Endothelial cell of umbilical vein (primary cell): ENCODE measurements around the gene EDEM3. TPM values are rescaled to one million over a fixed set of nuclear protein-coding genes. Genes with fewer than 3 reads are reported as not detected.

Experiments used
- BruUV-seq: library from RNA; stranded (reverse); fragments of 400-500 nt; replicated peaks from 2 replicates; lab custom pipeline; 2021; lab: Mats Ljungman, UMichigan
- CTCF ChIA-PET: fragments of 300-600, 350-600 bp; sonication (Branson Sonifier 250); formaldehyde crosslinking; loops from one replicate; lab custom pipeline; 2021; ENCODE audit warnings: antibody characterized with exemption, inconsistent platforms; lab: Charles Lee
- POLR2A ChIA-PET: fragments of 300-600, 350-600 bp; sonication (Branson Sonifier 250); formaldehyde crosslinking; loops from one replicate; lab custom pipeline; 2021; ENCODE audit warnings: antibody characterized with exemption, inconsistent platforms; lab: Charles Lee
- DNase-seq: peaks from one replicate; pipeline ENCODE4 v3.0.0-alpha.2; 2011; ENCODE audit warnings: low read depth, low spot score
- FAIRE-seq: peaks from 2 replicates; lab custom pipeline; 2011; peaks lifted over from hg19 to GRCh38; lab: Jason Lieb, UNC
- H2AFZ ChIP-seq: 2 replicates; pipeline ENCODE4 v1.6.0; 2012; ENCODE audit warnings: low read depth, low read length, control low read depth, inconsistent platforms
- H3K27ac ChIP-seq: 2 replicates; pipeline ENCODE4 v1.5.1; 2011; ENCODE audit warnings: low read depth, mild to moderate bottlenecking, control low read depth, low read length, moderate library complexity; ENCODE audit not compliant: insufficient read depth
- H3K27me3 ChIP-seq, 2 experiments: 2 replicates each; pipeline versions ENCODE4 v1.6.0 to v1.6.1; 2011; ENCODE audit warnings: low read length in 2 of 2, mixed read lengths in 1 of 2; ENCODE audit not compliant: control insufficient read depth in 2 of 2, insufficient read depth in 2 of 2
- H3K36me3 ChIP-seq, 2 experiments: 2 replicates in 1 of 2; 3 replicates in 1 of 2; pipeline ENCODE4 v1.5.1; 2011; ENCODE audit warnings: low read length in 2 of 2, mild to moderate bottlenecking in 1 of 2, moderate library complexity in 1 of 2; ENCODE audit not compliant: control insufficient read depth in 2 of 2, insufficient read depth in 2 of 2; ENCODE audit errors: extremely low read depth in 1 of 2
- H3K4me1 ChIP-seq: 3 replicates; pipeline ENCODE4 v1.5.1; 2011; ENCODE audit warnings: mild to moderate bottlenecking, low read length; ENCODE audit not compliant: control insufficient read depth, insufficient read depth; ENCODE audit errors: extremely low read depth
- H3K4me2 ChIP-seq: 2 replicates; pipeline ENCODE4 v1.6.1; 2011; ENCODE audit warnings: low read length, control low read depth, mixed read lengths; ENCODE audit not compliant: insufficient read depth
- H3K4me3 ChIP-seq, 3 experiments: fragments of 200-600 bp in 1 of 3; sonication (generic), shearing (Covaris generic) in 1 of 3; replicated peaks in 1 of 3; 2 replicates each; pipeline ENCODE4 v1.5.1; 2011 to 2016; ENCODE audit warnings: control low read depth in 3 of 3, low read length in 3 of 3, mild to moderate bottlenecking in 2 of 3, inconsistent platforms in 1 of 3, low read depth in 1 of 3, moderate library complexity in 1 of 3; ENCODE audit not compliant: insufficient read depth in 1 of 3
- H3K79me2 ChIP-seq: 2 replicates; pipeline ENCODE4 v1.6.0; 2012; ENCODE audit warnings: low read length, inconsistent platforms; ENCODE audit not compliant: control insufficient read depth, insufficient read depth
- H3K9ac ChIP-seq: replicated peaks from 2 replicates; pipeline ENCODE3; 2011; ENCODE audit warnings: low read length, control low read depth; ENCODE audit not compliant: insufficient read depth; ENCODE audit errors: extremely low read depth
- H3K9me1 ChIP-seq: replicated peaks from 3 replicates; pipeline ENCODE4 v1.6.0; 2011; ENCODE audit warnings: mild to moderate bottlenecking, low read length; ENCODE audit not compliant: control insufficient read depth, insufficient read depth; ENCODE audit errors: extremely low read depth
- H3K9me3 ChIP-seq: replicated peaks from 2 replicates; pipeline ENCODE4 v1.5.1; 2012; ENCODE audit warnings: low read length, inconsistent platforms; ENCODE audit not compliant: control insufficient read depth, insufficient read depth
- H4K20me1 ChIP-seq: replicated peaks from 2 replicates; pipeline ENCODE3; 2011; ENCODE audit warnings: mild to moderate bottlenecking, low read length; ENCODE audit not compliant: control insufficient read depth, insufficient read depth; ENCODE audit errors: extremely low read depth
- CTCF ChIP-seq, 2 donors: IDR thresholded peaks; 1 replicate in 1 of 2; 2 replicates in 1 of 2; pipeline ENCODE4 v1.5.1; 2011; ENCODE audit warnings: low read length in 2 of 2, mild to moderate bottlenecking in 2 of 2, moderate library complexity in 2 of 2, control low read depth in 1 of 2, inconsistent platforms in 1 of 2, low read depth in 1 of 2; ENCODE audit not compliant: insufficient read depth in 1 of 2; ENCODE audit errors: extremely low read depth in 1 of 2
- EZH2 ChIP-seq: IDR thresholded peaks from 2 replicates; pipeline ENCODE4 v1.6.1; 2012; ENCODE audit warnings: borderline replicate concordance, low read depth, mild to moderate bottlenecking, moderate library complexity, low read length, inconsistent platforms; ENCODE audit not compliant: severe bottlenecking
- FOS ChIP-seq: IDR thresholded peaks from 2 replicates; pipeline ENCODE4 v1.6.1; 2011; ENCODE audit warnings: mild to moderate bottlenecking, low read length, moderate library complexity, borderline replicate concordance; ENCODE audit not compliant: insufficient read depth
- GATA2 ChIP-seq: IDR thresholded peaks from 2 replicates; pipeline ENCODE4 v1.7.0; 2011; ENCODE audit warnings: low read depth, mild to moderate bottlenecking, moderate library complexity, mixed read lengths, low read length; ENCODE audit not compliant: insufficient read length, insufficient read depth
- JUN ChIP-seq: IDR thresholded peaks from 2 replicates; pipeline ENCODE4 v1.6.1; 2011; ENCODE audit warnings: borderline replicate concordance, low read depth; ENCODE audit not compliant: insufficient read length, insufficient read depth
- MAX ChIP-seq: IDR thresholded peaks from 2 replicates; pipeline ENCODE4 v1.6.1; 2011; ENCODE audit not compliant: insufficient read depth, insufficient read length
- MYC ChIP-seq: IDR thresholded peaks from one replicate; pipeline ENCODE4 v1.6.1; 2011; ENCODE audit warnings: mild to moderate bottlenecking, low read depth, low read length
- POLR2A ChIP-seq: IDR thresholded peaks from 2 replicates; pipeline ENCODE4 v1.6.1; 2012; ENCODE audit warnings: low read depth, mild to moderate bottlenecking, control low read depth, low read length
- POLR2AphosphoS5 ChIP-seq: IDR thresholded peaks from 2 replicates; pipeline ENCODE4 v1.6.1; 2012; ENCODE audit warnings: low read depth, mild to moderate bottlenecking, control low read depth, low read length, moderate library complexity; ENCODE audit not compliant: insufficient read depth
- dilution Hi-C: fragments of 300-500 bp; cut with MboI; formaldehyde crosslinking; loops from one replicate; pipeline ENCODE4 v1.15.0; 2019; ENCODE audit warnings: low sequenced_read_pairs; ENCODE audit not compliant: extremely low pct_ligation_motif_present
- intact Hi-C: fragments of 100-400 bp; cut with micrococcal nuclease; formaldehyde crosslinking; loops from one replicate; pipeline ENCODE4 v1.10.0; 2022
- polyA plus RNA-seq, 4 experiments: library from polyadenylated mRNA; depleted of rRNA in 3 of 4; stranded (reverse) in 3 of 4; unstranded in 1 of 4; fragments of >200 nt; gene quantifications; 2 replicates each; pipeline versions ENCODE4 v1.2.1 to v1.2.3, GENCODE V29; 2011 to 2012; ENCODE audit warnings: missing spikeins in 1 of 4
- total RNA-seq: library from RNA; stranded (reverse); gene quantifications from 2 replicates; pipeline ENCODE4 v1.2.3, GENCODE V29; 2021

EDEM3 gene
- total and polyA plus RNA-seq, 2 donors (not counting 3 experiments of a cell fraction or from before 2014, with no cell fraction given) = 6.6 to 26.3 TPM

DNA sequence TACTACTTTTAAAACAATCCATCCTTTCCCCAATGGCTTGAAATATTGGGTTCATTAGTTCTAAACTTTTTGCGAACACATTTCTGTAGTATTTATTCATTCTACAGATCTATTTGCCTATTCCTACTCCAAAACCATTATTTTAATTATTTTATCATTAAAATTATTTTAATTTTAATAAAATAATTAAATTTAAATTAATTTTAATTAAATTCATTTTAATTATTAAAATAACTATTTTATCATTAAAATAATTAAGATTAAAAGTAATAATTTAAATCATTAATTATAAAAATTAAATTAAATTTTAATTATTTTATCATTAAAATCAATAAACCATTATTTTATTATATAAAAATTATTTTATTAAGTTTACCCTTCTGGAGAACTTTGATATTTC is 15.6 kb downstream of the EDEM3 start:
- Histone ChIP-seq H3K4me3 (no peak overlapping the region), H3K9me3 (no peaks in the 10 kb centered on the region), H3K79me2 (no peaks in the 10 kb centered on the region), H3K36me3 (no peaks in the 10 kb centered on the region), H4K20me1 (no peaks in the 10 kb centered on the region), H3K9ac (no peak overlapping the region), H3K4me2 (no peak overlapping the region), H2AFZ (no peak overlapping the region), H3K4me1 (no peaks in the 10 kb centered on the region), H3K9me1 (no peaks in the 10 kb centered on the region), H3K27ac (no peak overlapping the region), H3K27me3 (no peaks in the 10 kb centered on the region)
- intact Hi-C loops = no loop called here
- ChIA-PET POLR2A (no interaction called here), CTCF (no interaction called here)
- BruUV-seq = no TSS peak
- no peak for FAIRE-seq
- DNase-seq = no peak
- dilution Hi-C loops = no loop called here
- TF ChIP-seq CTCF (IDR thresholded peaks at IDR 0.05; ENCODE audit: extremely low read depth in 1 of 2, insufficient read depth in 1 of 2, low read depth in 1 of 2, low read length in 2 of 2) (no peak), POLR2AphosphoS5 (no peak), GATA2 (no peak), MAX (no peak), EZH2 (no peak), MYC (no peak), JUN (no peak), POLR2A (no peak), FOS (no peak)
